HG02973 (cell line): Measurements from ENCODE around the gene IL22.

Source experiments
- ATAC-seq: cut with Tn5 transposase; IDR thresholded peaks from one replicate; pipeline ENCODE4 v1.9.1; 2021; ENCODE audit warnings: moderate library complexity; ENCODE audit not compliant: unreplicated experiment

The IL22 gene

GRCh38 chr12:68253504-68253903 is at the start of gene IL22:
TSS of gene IL22 (minus strand) at chr12:68253604. CDS start at chr12:68253448, 156 bp downstream.
- ATAC-seq, result no peak

GRCh38 chr12:68297929-68298328 is 44.5 kb upstream of the IL22 start:
- no peak for ATAC-seq

GRCh38 chr12:68294251-68294650 is 40.8 kb upstream of the IL22 start:
- ATAC-seq, result no peak

- no peak for ATAC-seq
These were observed 39.9 kb upstream of the IL22 start for GRCh38 chr12:68293347-68293746.

- ATAC-seq, result no peak
These were observed 38.9 kb upstream of the IL22 start for GRCh38 chr12:68292151-68292943.

GRCh38 chr12:68291396-68292036 is 38.1 kb upstream of the IL22 start:
- ATAC-seq, result no peak

- ATAC-seq, result no peak
These were observed 36.7 kb upstream of the IL22 start for GRCh38 chr12:68290126-68290525.

- ATAC-seq, result no peak
These were observed 33.7 kb upstream of the IL22 start for GRCh38 chr12:68287106-68287505.

- ATAC-seq, result no peak
These were observed 33.0 kb upstream of the IL22 start for GRCh38 chr12:68286396-68286795.

GRCh38 chr12:68285541-68285940 is 32.1 kb upstream of the IL22 start:
- ATAC-seq, result no peak

GRCh38 chr12:68281322-68282077 is 28.1 kb upstream of the IL22 start:
- ATAC-seq, result no peak

- ATAC-seq, result no peak
These were observed 26.8 kb upstream of the IL22 start for GRCh38 chr12:68280240-68280639.

- ATAC-seq, result no peak
These were observed 26.0 kb upstream of the IL22 start for GRCh38 chr12:68279227-68280054.

- ATAC-seq, result no peak
These were observed 23.1 kb upstream of the IL22 start for GRCh38 chr12:68276402-68276930.

GRCh38 chr12:68272732-68273131 is 19.3 kb upstream of the IL22 start:
- ATAC-seq, result no peak

GRCh38 chr12:68271346-68271745 is 17.9 kb upstream of the IL22 start:
- no peak for ATAC-seq

GRCh38 chr12:68270358-68270757 is 17.0 kb upstream of the IL22 start:
- ATAC-seq, result no peak

GRCh38 chr12:68269779-68270178 is 16.4 kb upstream of the IL22 start:
- ATAC-seq, result no peak

GRCh38 chr12:68268967-68269366 is 15.6 kb upstream of the IL22 start:
- no peak for ATAC-seq

- ATAC-seq, result no peak
These were observed 14.5 kb upstream of the IL22 start for GRCh38 chr12:68267892-68268396.
